Neural progenitor cell (in vitro differentiated cells): ENCODE data around the gene ATRN. TPM values are rescaled to one million over a fixed set of nuclear protein-coding genes. Genes with fewer than 3 reads are reported as not detected.

Experiments
- DNase-seq: peaks from one replicate; pipeline ENCODE4 v3.0.0-alpha.2; 2016; ENCODE audit warnings: low spot score
- H2AFZ ChIP-seq: fragments of 200-600 bp; sonication (generic); replicated peaks from 2 replicates; pipeline ENCODE4 v1.6.1; 2016; ENCODE audit warnings: antibody characterized with exemption
- H3F3A ChIP-seq: fragments of 200-600 bp; sonication (generic); 2 replicates; pipeline ENCODE4 v1.6.1; 2016; ENCODE audit warnings: antibody characterized with exemption, low read depth
- H3K27ac ChIP-seq: fragments of 200-600 bp; sonication (generic); 2 replicates; pipeline ENCODE4 v1.5.1; 2016; ENCODE audit warnings: mild to moderate bottlenecking
- H3K27me3 ChIP-seq: fragments of 200-600 bp; sonication (generic); 2 replicates; pipeline ENCODE4 v1.6.1; 2016; ENCODE audit warnings: mild to moderate bottlenecking, moderate library complexity
- H3K36me3 ChIP-seq: fragments of 200-600 bp; sonication (generic); 2 replicates; pipeline ENCODE4 v1.5.1; 2016
- H3K4me1 ChIP-seq: fragments of 200-600 bp; sonication (generic); 2 replicates; pipeline ENCODE4 v1.6.1; 2016; ENCODE audit warnings: mixed run types
- H3K4me2 ChIP-seq: fragments of 200-600 bp; sonication (generic); 2 replicates; pipeline ENCODE4 v1.6.1; 2016
- H3K4me3 ChIP-seq: fragments of 200-600 bp; sonication (generic); 2 replicates; pipeline ENCODE4 v1.5.1; 2016
- H3K79me2 ChIP-seq: fragments of 200-600 bp; sonication (generic); 2 replicates; pipeline ENCODE4 v1.6.1; 2016; ENCODE audit warnings: low read depth
- H3K9ac ChIP-seq: fragments of 200-600 bp; sonication (generic); 2 replicates; pipeline ENCODE4 v1.6.1; 2016
- H3K9me3 ChIP-seq: fragments of 200-600 bp; sonication (generic); 2 replicates; pipeline ENCODE4 v1.5.1; 2016; ENCODE audit warnings: low read depth
- H4K20me1 ChIP-seq: fragments of 200-600 bp; sonication (generic); 2 replicates; pipeline ENCODE4 v1.6.1; 2016; ENCODE audit warnings: low read depth
- H3K27ac Mint-ChIP-seq: 3 replicates; pipeline ENCODE4 v1.8.0; 2021; ENCODE audit warnings: mixed read lengths
- H3K27me3 Mint-ChIP-seq: 2 replicates; pipeline ENCODE4 v1.8.0; 2022; ENCODE audit warnings: low read depth, mild to moderate bottlenecking, inconsistent platforms, moderate library complexity, mixed read lengths; ENCODE audit not compliant: insufficient read depth
- H3K36me3 Mint-ChIP-seq: 3 replicates; pipeline ENCODE4 v1.8.0; 2021; ENCODE audit warnings: mixed read lengths
- H3K4me1 Mint-ChIP-seq: 3 replicates; pipeline ENCODE4 v1.8.0; 2021; ENCODE audit warnings: mixed read lengths
- H3K4me3 Mint-ChIP-seq: 3 replicates; pipeline ENCODE4 v1.8.0; 2021; ENCODE audit warnings: mild to moderate bottlenecking, moderate library complexity, mixed read lengths
- H3K9me3 Mint-ChIP-seq: 3 replicates; pipeline ENCODE4 v1.8.0; 2020; ENCODE audit warnings: mixed read lengths
- EZH2 ChIP-seq: fragments of 200-600 bp; sonication (generic); IDR thresholded peaks from 2 replicates; pipeline ENCODE4 v1.6.1; 2017; ENCODE audit warnings: antibody characterized with exemption, mild to moderate bottlenecking, moderate library complexity
- EZH2phosphoT487 ChIP-seq: fragments of 200-600 bp; sonication (generic); IDR thresholded peaks from 2 replicates; pipeline ENCODE4 v1.6.1; 2017; ENCODE audit warnings: antibody characterized with exemption
- total RNA-seq: library from RNA; depleted of rRNA; stranded (reverse); fragments of >200 nt; gene quantifications from 2 replicates; pipeline ENCODE4 v1.2.3, GENCODE V29; 2015; ENCODE audit warnings: low replicate concordance
- TF ChIP-seq, protein P1 (sequence below): fragments of 200-600 bp; sonication (generic); IDR thresholded peaks from 2 replicates; pipeline ENCODE4 v1.5.1; 2017; ENCODE audit warnings: antibody characterized with exemption, mild to moderate bottlenecking

Gene ATRN
- total RNA-seq, 1 donor from 2014 or later: 36.8 TPM

DNA sequence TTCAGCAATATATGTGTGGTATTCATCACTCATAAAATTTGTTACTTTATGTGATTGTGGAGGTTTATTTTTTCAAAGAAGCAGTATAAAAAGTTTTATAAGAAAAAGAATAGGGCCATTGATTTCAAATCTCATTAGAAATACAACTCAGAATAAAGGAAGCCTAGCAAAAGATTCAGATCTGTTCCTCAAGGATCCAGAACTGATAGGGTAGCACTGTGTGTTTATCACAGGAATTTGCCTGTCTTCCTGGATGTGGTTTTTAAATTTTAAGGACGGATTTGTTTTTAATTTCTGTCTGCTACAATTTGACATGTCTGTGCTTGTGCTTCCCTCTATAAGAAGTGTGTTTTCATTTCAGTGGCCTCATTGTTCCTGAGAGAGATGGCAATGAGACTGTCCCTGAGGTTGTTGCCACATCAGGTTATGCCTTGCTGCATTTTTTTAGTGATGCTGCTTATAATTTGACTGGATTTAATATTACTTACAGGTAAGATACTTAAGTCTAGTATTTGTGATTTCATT, 74.6 kb downstream of the ATRN start:
- H3K79me2 ChIP-seq: no peaks in the 10 kb centered on the region
- H2AFZ ChIP-seq: no peak overlapping the region
- H3K27me3 ChIP-seq: no peaks in the 10 kb centered on the region
- no peaks in the 10 kb centered on the region for H4K20me1 ChIP-seq
- H3K4me3 ChIP-seq: no peak overlapping the region
- H3K9me3 ChIP-seq: no peaks in the 10 kb centered on the region
- no peak overlapping the region for H3K4me2 ChIP-seq
- Mint-ChIP-seq H3K36me3 (peaks cover 6% of the 10 kb centered on the region), H3K4me1 (no peaks in the 10 kb centered on the region), H3K9me3 (no peaks in the 10 kb centered on the region), H3K4me3 (no peak overlapping the region), H3K27me3 (no peaks in the 10 kb centered on the region), H3K27ac (no peak overlapping the region)
- H3K9ac ChIP-seq: no peak overlapping the region
- TF ChIP-seq EZH2phosphoT487 (no peak), EZH2 (no peak)
- TF ChIP-seq, protein P1, sequence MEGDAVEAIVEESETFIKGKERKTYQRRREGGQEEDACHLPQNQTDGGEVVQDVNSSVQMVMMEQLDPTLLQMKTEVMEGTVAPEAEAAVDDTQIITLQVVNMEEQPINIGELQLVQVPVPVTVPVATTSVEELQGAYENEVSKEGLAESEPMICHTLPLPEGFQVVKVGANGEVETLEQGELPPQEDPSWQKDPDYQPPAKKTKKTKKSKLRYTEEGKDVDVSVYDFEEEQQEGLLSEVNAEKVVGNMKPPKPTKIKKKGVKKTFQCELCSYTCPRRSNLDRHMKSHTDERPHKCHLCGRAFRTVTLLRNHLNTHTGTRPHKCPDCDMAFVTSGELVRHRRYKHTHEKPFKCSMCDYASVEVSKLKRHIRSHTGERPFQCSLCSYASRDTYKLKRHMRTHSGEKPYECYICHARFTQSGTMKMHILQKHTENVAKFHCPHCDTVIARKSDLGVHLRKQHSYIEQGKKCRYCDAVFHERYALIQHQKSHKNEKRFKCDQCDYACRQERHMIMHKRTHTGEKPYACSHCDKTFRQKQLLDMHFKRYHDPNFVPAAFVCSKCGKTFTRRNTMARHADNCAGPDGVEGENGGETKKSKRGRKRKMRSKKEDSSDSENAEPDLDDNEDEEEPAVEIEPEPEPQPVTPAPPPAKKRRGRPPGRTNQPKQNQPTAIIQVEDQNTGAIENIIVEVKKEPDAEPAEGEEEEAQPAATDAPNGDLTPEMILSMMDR: no peak
- DNase-seq: no peak
- no peaks in the 10 kb centered on the region for H3K4me1 ChIP-seq
- H3K27ac ChIP-seq: no peak overlapping the region
- H3K36me3 ChIP-seq: no peaks in the 10 kb centered on the region
- H3F3A ChIP-seq: no peaks in the 10 kb centered on the region

DNA sequence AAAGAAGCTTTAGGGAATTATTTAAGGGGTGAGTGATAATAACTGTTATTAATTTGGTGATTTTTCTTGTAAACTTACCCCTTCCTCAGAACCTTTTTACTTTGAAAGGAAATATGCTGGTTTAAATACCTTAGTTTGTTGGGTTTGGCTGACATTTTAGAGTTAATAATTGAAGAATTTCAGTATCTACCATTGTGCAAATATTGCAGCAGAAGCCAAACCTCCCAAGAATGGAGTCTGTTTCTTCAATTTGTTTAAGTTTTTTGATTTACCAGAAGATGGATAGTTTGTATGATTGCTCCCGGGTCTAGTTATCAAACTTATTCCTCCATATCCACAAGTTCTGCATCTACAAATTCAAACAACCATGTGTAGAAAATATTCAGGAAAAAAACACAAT, 77.1 kb downstream of the ATRN start:
- Histone ChIP-seq H3K4me2 (no peak overlapping the region), H3K79me2 (no peaks in the 10 kb centered on the region), H3F3A (no peaks in the 10 kb centered on the region), H3K9ac (no peak overlapping the region), H3K4me1 (no peaks in the 10 kb centered on the region), H3K4me3 (no peak overlapping the region), H3K27ac (no peak overlapping the region), H3K9me3 (no peaks in the 10 kb centered on the region), H4K20me1 (no peaks in the 10 kb centered on the region), H3K36me3 (no peaks in the 10 kb centered on the region), H3K27me3 (no peaks in the 10 kb centered on the region), H2AFZ (no peak overlapping the region)
- Mint-ChIP-seq H3K4me1 (no peaks in the 10 kb centered on the region), H3K27me3 (no peaks in the 10 kb centered on the region), H3K4me3 (no peak overlapping the region), H3K36me3 (peaks cover 5% of the 10 kb centered on the region), H3K27ac (no peak overlapping the region), H3K9me3 (no peaks in the 10 kb centered on the region)
- TF ChIP-seq EZH2: no peak
- TF ChIP-seq, protein P1: no peak
- TF ChIP-seq EZH2phosphoT487: no peak
- no peak for DNase-seq

GRCh38 chr20:3550837-3551236, 80.0 kb downstream of the ATRN start:
- Histone ChIP-seq H3K4me2 (no peak overlapping the region), H3K9ac (no peak overlapping the region), H3K27ac (no peak overlapping the region), H3K4me3 (no peak overlapping the region), H3K27me3 (no peaks in the 10 kb centered on the region), H3K9me3 (no peaks in the 10 kb centered on the region), H3K79me2 (no peaks in the 10 kb centered on the region), H3K4me1 (no peaks in the 10 kb centered on the region), H2AFZ (no peak overlapping the region), H3K36me3 (no peaks in the 10 kb centered on the region), H4K20me1 (no peaks in the 10 kb centered on the region), H3F3A (no peaks in the 10 kb centered on the region)
- Mint-ChIP-seq H3K4me3 (no peak overlapping the region), H3K9me3 (no peaks in the 10 kb centered on the region), H3K27ac (no peak overlapping the region), H3K27me3 (no peaks in the 10 kb centered on the region), H3K4me1 (no peaks in the 10 kb centered on the region), H3K36me3 (peaks cover 2% of the 10 kb centered on the region)
- no peak for DNase-seq
- TF ChIP-seq EZH2phosphoT487 (no peak), EZH2 (no peak)
- TF ChIP-seq, protein P1: no peak
